ENCODE data around the gene BSG. TPM values are rescaled to one million over a fixed set of nuclear protein-coding genes. Genes with fewer than 3 reads are reported as not detected.

Gene BSG
- total and polyA plus RNA-seq, 2 donors (not counting 1 experiment from before 2014, with no cell fraction given): 246 to 325 TPM

- Histone ChIP-seq H2AFZ (ENCODE audit: low read length) (peak overlapping the region; percentile 32), H3K4me3 (replicated peaks in 1 of 4; ENCODE audit: control extremely low read depth in 1 of 4, insufficient read depth in 1 of 4, low read depth in 3 of 4, low read length in 4 of 4) (peak overlapping the region; percentile 55 to 97 (median 84)), H3K4me2 (ENCODE audit: extremely low read depth, insufficient read depth, low read length) (peak overlapping the region; percentile 92), H4K20me1 (ENCODE audit: control insufficient read depth, extremely low read depth, insufficient read depth, low read length) (no peaks in the 10 kb centered on the region), H3K36me3 (ENCODE audit: control insufficient read depth, insufficient read depth, low read length) (peaks cover 13% of the 10 kb centered on the region), H3K27me3 (ENCODE audit: control insufficient read depth, insufficient read depth, low read length) (no peaks in the 10 kb centered on the region), H3K79me2 (ENCODE audit: control insufficient read depth, insufficient read depth, low read length) (peaks cover 43% of the 10 kb centered on the region), H3K4me1 (ENCODE audit: control insufficient read depth, extremely low read depth, insufficient read depth, low read length) (peaks cover 2% of the 10 kb centered on the region), H3K27ac (ENCODE audit: insufficient read depth, low read length) (peak overlapping the region; percentile 80), H3K9me3 (ENCODE audit: control insufficient read depth, insufficient read depth, low read depth, low read length) (no peaks in the 10 kb centered on the region), H3K9ac (ENCODE audit: insufficient read depth, low read length) (peak overlapping the region; percentile 82)
- TF ChIP-seq CTCF (conservative IDR thresholded peaks at IDR 0.05 in 1 of 2, IDR thresholded peaks at IDR 0.05 in 1 of 2; ENCODE audit: low read depth in 1 of 2, low read length in 2 of 2) (peak; percentile 49 to 62), EZH2 (IDR thresholded peaks at IDR 0.05; ENCODE audit: low read length, missing control alignments) (no peak)
- peak; percentile 58 to 76 for DNase-seq (ENCODE audit: low read depth in 2 of 2)
These were observed 39.6 kb upstream of the BSG start for GRCh38 chr19:532561-533363.

- TF ChIP-seq EZH2 (IDR thresholded peaks at IDR 0.05; ENCODE audit: low read length, missing control alignments) (no peak), CTCF (conservative IDR thresholded peaks at IDR 0.05 in 1 of 2, IDR thresholded peaks at IDR 0.05 in 1 of 2; ENCODE audit: low read depth in 1 of 2, low read length in 2 of 2) (no peak)
- Histone ChIP-seq H4K20me1 (ENCODE audit: control insufficient read depth, extremely low read depth, insufficient read depth, low read length) (no peaks in the 10 kb centered on the region), H3K36me3 (ENCODE audit: control insufficient read depth, insufficient read depth, low read length) (peaks cover 16% of the 10 kb centered on the region), H3K4me2 (ENCODE audit: extremely low read depth, insufficient read depth, low read length) (peak overlapping the region; percentile 92), H3K9ac (ENCODE audit: insufficient read depth, low read length) (peak overlapping the region; percentile 82), H3K9me3 (ENCODE audit: control insufficient read depth, insufficient read depth, low read depth, low read length) (no peaks in the 10 kb centered on the region), H3K27ac (ENCODE audit: insufficient read depth, low read length) (peak overlapping the region; percentile 80), H3K4me3 (replicated peaks in 1 of 4; ENCODE audit: control extremely low read depth in 1 of 4, insufficient read depth in 1 of 4, low read depth in 3 of 4, low read length in 4 of 4) (peak overlapping the region; percentile 55 to 97 (median 84)), H2AFZ (ENCODE audit: low read length) (no peak overlapping the region), H3K4me1 (ENCODE audit: control insufficient read depth, extremely low read depth, insufficient read depth, low read length) (peaks cover 2% of the 10 kb centered on the region), H3K79me2 (ENCODE audit: control insufficient read depth, insufficient read depth, low read length) (peaks cover 43% of the 10 kb centered on the region), H3K27me3 (ENCODE audit: control insufficient read depth, insufficient read depth, low read length) (no peaks in the 10 kb centered on the region)
- no peak for DNase-seq (ENCODE audit: low read depth in 2 of 2)
These were observed 38.9 kb upstream of the BSG start for GRCh38 chr19:533364-534058.

DNA sequence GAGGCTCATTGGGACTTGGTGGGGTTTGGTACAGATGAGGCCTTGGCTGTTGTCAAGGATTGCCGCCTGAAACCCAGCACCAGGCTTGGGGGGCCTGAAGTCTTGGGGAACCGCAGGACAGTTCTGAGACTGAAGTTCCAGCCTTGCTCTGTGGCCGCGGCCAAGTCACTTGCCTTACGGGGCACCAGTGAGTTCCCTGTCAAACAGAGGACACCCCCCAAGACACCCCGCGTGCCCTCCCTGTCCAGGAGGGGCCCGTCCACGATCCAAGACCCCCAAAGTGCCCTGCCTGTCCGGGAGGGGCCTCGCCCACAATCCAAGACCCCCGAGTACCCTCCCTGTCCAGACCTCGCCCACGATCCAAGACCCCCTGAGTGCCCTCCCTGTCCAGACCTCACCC, 38.3 kb upstream of the BSG start:
- Histone ChIP-seq H3K79me2 (ENCODE audit: control insufficient read depth, insufficient read depth, low read length) (peaks cover 43% of the 10 kb centered on the region), H3K9ac (ENCODE audit: insufficient read depth, low read length) (peak overlapping the region; percentile 13), H3K9me3 (ENCODE audit: control insufficient read depth, insufficient read depth, low read depth, low read length) (no peaks in the 10 kb centered on the region), H4K20me1 (ENCODE audit: control insufficient read depth, extremely low read depth, insufficient read depth, low read length) (no peaks in the 10 kb centered on the region), H3K4me3 (replicated peaks in 1 of 4; ENCODE audit: control extremely low read depth in 1 of 4, insufficient read depth in 1 of 4, low read depth in 3 of 4, low read length in 4 of 4) (peak overlapping the region in 2 of 4 experiments; percentile 55 to 91), H3K36me3 (ENCODE audit: control insufficient read depth, insufficient read depth, low read length) (peaks cover 17% of the 10 kb centered on the region), H3K27me3 (ENCODE audit: control insufficient read depth, insufficient read depth, low read length) (no peaks in the 10 kb centered on the region), H3K4me1 (ENCODE audit: control insufficient read depth, extremely low read depth, insufficient read depth, low read length) (peaks cover 2% of the 10 kb centered on the region), H3K4me2 (ENCODE audit: extremely low read depth, insufficient read depth, low read length) (no peak overlapping the region), H2AFZ (ENCODE audit: low read length) (no peak overlapping the region), H3K27ac (ENCODE audit: insufficient read depth, low read length) (no peak overlapping the region)
- DNase-seq (ENCODE audit: low read depth in 2 of 2): no peak
- TF ChIP-seq EZH2 (IDR thresholded peaks at IDR 0.05; ENCODE audit: low read length, missing control alignments): no peak
- TF ChIP-seq CTCF (conservative IDR thresholded peaks at IDR 0.05 in 1 of 2, IDR thresholded peaks at IDR 0.05 in 1 of 2; ENCODE audit: low read depth in 1 of 2, low read length in 2 of 2): no peak
